Embryonic facial prominence (tissue), 1 donor: Measurements from ENCODE around the gene TTC34.

Experiments
- DNase-seq: peaks from one replicate; pipeline ENCODE4 v3.0.0-alpha.2; 2016; ENCODE audit errors: extremely low spot score

The TTC34 gene

DNA sequence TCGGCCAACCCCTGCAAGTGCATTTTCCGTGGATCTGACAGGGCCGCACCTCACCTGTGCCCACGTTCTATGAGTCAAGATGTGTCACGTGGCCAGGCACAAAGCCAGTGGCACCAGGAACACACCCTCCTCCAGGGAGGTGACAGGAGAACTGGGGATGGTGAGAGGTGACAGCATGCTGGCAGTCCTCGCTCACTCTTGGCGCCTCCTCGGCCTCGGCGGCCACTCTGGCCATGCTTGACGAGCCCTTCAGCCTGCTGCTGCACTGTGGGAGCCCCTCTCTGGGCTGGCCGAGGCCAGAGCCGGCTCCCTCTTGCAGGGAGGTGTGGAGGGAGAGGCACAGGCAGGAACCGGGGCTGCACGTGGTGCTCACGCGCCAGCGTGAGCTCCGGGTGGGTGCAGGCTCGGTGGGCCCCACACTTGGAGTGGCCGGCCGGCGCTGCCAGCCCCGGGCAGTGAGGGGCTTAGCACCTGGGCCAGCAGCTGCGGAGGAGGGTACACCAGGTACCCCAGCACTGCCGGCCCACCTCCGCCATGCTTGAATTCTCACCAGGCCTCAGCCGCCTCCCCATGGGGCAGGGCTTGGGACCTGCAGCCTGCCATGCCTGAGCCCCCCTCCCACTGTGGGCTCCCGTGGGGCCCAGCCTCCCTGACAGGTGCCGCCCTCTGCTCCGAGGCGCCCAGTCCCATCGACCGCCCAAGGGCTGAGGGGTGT is 11.6 kb upstream of the TTC34 start:
- DNase-seq = no peak

GRCh38 chr1:2812136-2812535 is 10.6 kb upstream of the TTC34 start:
- no peak for DNase-seq

DNA sequence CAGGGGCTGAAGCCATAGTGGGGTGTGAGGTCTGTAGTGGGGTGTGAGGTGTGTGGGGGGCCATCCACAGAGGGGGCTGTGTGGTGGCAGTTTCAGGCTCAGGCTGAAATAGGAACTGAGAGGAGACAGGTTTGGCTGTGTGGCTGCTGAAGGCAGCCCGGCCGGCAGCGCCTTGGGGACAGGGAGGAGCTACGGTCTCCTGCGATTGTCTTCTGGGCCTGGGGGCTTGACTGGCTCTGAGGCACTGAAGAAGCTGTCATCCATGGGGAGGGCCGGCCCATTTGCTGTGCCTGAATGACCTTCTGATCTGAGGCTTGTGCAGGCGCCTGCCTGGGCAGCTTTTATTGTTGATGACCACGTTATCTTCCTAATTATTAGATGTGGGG is 10.0 kb upstream of the TTC34 start:
- no peak for DNase-seq

GRCh38 chr1:2810899-2811532 is 9.5 kb upstream of the TTC34 start:
- no peak for DNase-seq

GRCh38 chr1:2810281-2810680 is 8.8 kb upstream of the TTC34 start:
- DNase-seq = no peak

DNA sequence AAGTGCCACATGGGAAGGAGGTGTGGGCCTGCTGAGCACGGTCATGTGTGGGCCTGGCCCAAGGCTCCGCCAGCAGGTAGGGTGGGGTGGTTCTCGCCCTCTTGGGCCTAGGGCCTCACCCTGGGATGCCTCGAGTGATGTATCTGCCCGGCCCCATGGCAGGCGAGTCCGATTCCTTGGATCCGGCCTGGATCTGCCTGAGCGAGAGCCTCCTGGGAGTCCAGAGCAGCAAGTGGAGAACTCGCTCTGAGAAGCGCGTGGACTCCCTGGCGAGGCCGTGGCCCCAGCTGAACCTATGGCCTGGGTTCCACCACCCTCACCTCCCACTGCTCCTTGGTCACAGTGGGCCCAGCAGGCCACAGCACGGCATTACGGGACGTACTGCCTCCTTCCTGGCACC is 8.2 kb upstream of the TTC34 start:
- no peak for DNase-seq

GRCh38 chr1:2808831-2809605 is 7.5 kb upstream of the TTC34 start:
- no peak for DNase-seq

GRCh38 chr1:2808386-2808705 is 6.9 kb upstream of the TTC34 start:
- no peak for DNase-seq

GRCh38 chr1:2807678-2808385 is 6.3 kb upstream of the TTC34 start:
- DNase-seq = no peak

DNA sequence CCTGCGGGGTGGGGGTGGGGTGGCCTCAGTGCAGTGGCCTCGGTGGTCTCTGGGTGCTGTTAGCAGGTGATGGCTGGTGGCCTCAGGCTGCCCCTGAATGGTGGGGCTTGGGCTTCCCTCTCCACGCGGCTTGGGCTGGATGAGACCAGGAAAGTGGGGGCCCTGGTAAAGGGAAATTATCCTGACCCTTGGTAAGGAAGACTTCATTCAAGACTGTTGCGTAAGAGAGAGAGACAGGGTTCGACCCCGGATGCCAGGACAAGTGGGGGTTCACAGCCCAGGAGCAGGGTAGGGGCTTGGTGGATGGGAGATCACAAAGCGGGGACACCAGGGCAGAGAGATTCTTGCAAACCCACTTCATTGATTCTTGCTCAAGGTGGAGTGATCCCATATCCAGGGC is 5.5 kb upstream of the TTC34 start:
- no peak for DNase-seq

- no peak for DNase-seq
Measured at GRCh38 chr1:2806591-2806990, 5.1 kb upstream of the TTC34 start.

- no peak for DNase-seq
Measured at GRCh38 chr1:2805801-2806430, 4.4 kb upstream of the TTC34 start.

DNA sequence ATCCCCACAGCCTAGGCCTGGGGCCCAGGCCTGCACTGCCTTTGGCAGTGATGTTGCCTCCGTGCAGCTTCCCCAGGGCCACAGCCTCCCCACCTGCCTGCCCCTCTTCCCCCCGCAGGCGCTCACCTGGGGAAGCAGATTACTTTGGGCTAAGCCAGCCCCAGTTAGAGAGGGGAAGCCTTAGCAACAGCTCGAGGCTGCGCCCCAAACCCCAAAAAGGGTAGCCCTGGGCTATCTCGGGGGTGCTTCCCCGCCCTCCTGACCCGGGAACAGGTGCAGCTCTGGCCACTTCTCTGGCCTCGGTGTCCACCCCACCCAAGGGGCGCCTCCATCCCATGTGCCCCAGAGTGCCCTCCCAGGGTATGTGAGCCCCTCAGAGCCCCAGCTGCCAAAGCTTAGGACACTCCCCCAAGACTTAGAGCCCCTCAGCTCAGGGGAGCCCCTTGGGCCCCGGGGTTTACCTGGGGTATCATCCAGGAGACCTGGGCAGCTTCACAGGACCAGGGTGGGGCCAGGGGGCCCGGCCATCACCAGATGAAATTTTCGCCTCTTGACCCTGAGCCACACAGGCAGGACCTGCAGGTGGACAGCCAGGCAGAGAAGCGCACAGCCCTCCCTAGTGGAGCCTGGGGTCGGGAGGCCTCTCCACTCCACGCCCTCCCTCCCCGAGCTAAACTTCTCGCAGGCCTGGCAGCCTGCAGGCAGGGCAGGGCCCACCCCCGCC is 3.3 kb upstream of the TTC34 start:
- DNase-seq = no peak

DNA sequence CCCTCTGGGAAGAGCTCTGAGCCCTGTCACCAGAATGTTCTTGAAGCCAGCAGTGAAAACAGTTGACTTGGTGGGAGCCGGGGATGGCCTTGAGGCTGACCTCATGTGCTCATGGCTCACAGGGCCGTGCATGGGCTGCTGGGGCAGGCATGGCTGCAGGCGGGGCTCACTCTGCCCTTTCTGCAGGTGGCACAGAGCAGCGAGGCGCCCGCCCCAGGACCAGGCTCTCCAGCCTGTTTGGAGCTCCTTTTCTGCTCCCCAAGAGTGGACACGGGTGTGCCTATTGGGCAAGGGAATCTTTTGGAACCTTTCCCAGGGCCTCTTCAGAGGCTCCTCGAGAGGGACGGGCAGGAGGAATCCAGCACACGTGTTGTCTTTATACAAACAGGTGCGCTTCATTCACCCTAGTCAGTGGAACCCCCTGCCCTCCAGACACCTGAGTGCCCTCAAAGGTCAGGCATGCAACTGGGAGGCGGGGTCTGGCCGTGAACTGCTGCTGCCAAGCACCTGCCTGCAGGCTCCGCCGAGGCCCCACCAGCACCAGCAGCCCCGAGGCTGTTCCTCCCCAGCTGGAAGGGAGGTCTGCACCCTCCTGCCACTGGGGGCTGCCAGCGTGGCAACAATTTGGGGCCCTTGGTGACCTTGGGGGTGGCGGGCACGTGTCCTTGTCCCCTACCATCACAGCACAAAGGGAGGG is 2.6 kb upstream of the TTC34 start:
- no peak for DNase-seq

DNA sequence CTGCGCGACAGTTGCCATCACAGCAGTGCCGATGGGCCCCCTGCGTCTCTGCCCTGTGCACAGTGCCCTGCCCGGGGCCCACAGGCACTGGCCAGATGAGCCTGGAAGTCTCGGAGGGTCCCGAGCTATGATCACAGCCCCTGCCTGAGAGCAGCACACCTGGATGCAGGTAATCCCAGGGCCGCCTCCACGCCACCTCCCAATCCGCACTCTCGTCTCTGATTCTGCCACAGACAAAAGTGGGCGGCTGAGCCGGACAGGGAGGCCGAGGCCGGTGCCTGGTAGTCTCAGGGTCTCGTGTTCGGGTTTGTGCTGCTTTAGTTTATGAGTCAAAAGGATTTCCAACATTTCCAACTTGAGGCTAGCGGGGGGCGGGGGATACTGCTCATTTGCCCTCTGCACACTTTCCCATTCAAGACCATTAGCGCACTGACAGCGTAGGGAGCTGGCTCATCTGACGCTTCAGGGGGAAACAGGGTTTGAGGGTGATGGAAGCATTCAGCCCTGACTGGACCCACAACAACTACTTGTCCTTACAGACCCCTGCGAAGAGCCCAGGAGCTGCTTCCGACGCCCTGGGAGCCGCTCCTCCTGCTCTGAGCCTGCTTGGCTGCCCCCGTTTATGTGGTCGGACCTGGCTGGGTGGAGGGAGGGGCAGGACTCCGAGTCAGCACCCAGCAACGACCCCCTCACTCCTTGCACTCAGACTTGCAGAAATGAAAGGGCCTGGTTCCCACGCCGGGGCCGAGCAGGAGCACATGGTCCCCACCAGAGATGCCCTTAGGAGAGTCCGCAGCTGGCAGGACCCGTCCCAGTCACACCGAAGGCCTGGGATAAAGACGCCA is 1.8 kb upstream of the TTC34 start:
- DNase-seq = no peak

DNA sequence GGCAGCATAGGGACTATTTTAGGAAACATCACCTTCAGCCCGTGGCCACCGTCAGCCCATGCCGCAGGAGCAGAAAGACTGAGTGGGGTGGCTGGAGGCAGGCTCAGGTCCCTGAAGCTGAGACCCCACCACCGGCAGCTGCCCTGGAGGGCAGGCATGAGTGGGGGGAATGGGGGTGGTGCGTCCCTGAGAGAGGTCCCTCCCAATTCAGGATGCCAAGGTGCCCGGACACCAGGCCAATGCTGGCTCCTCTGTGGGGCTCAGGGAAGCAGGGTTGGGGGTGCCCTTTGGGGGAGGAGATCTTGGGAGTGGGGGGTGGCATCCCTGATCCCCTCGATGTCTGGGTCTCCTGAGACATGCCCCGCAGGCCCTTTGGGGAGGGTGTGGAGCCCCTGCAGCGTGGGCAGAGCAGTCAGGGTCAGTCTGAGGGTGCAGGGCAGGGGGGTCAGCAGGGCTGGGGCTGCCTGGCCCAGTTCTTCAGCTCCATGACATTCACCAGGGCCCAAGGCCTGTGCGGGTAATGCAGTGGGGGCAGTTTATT is 998 bp upstream of the TTC34 start:
- DNase-seq = no peak

GRCh38 chr1:2801046-2801445 is 447 bp downstream of the TTC34 start:
- DNase-seq = no peak

GRCh38 chr1:2800664-2801045 is 838 bp downstream of the TTC34 start:
- DNase-seq = no peak

- no peak for DNase-seq
Measured at GRCh38 chr1:2799811-2800663, 1.5 kb downstream of the TTC34 start.
